ENCODE measurements around the gene MIEF2.
"Not testable (repeated sequence)": the region's sequence is repeated elsewhere in the genome, so short reads cannot be mapped to it uniquely, and the experiment has no call there.

Gene MIEF2

GRCh38 chr17:18300725-18301480, 40.4 kb downstream of the MIEF2 start:
- no peak for FAIRE-seq

GRCh38 chr17:18303206-18303605, 42.7 kb downstream of the MIEF2 start:
- FAIRE-seq, result not testable (repeated sequence)

DNA sequence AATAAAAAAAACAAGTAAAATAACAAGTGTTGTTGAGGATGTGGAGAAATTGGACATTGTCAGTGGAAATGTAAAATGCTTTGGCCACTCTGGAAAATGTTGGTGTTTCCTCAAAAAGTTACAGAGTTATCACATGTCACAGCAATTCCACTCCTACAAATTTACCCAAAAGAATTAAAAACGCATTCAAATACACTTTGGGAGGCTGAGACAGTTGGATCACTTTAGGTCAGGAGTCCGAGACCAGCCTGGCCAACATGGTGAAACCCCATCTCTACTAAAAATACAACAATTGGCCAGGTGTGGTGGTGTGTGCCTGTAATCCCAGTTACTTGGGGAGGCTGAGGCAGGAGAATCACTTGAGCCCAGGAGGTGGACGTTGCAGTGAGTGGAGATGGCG, 48.7 kb downstream of the MIEF2 start:
- no peak for FAIRE-seq

DNA sequence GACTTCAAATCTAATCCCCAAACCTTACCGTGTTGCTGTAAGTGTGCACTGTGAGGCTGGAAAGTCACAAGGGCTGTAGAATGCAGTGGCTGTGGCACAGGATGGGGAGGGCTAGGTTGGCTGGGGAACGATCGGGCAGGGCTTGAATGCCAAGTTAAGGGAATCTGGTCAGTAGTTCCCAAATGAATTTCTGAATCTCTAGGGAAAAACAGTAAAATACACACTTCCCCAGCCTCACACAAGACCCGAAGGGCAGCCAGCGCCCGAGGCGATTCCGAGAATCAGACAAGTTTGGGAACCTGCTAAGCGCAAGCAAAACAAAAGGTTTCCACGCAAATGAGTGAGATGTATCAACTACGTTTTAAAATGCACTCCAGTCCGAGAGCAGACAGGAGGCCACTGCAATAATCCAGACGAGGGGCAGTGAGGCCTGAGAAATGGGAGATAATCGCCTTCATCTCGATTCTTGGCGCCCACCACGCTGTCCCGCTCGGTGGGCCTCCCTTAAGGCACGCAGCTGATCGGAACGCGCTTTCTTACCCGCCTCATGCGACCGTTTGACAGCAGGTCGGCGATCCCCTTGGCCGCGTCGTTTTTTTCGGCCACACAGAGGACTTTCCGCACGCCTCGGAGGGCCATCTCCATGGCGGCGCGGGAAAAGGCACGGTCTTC, 53.7 kb downstream of the MIEF2 start:
- no peak for FAIRE-seq

GRCh38 chr17:18314731-18315561, 54.5 kb downstream of the MIEF2 start, which contains the start of the genes SMCR8 and TOP3A:
Gene SMCR8, plus strand, starts transcription at chr17:18315293. Its CDS starts 497 bp downstream, at chr17:18315790.
Gene TOP3A, minus strand, starts transcription at chr17:18314994. Its CDS starts 216 bp downstream, at chr17:18314778.
- FAIRE-seq, result peak; percentile 81

- no peak for FAIRE-seq
These were observed 55.1 kb downstream of the MIEF2 start for GRCh38 chr17:18315562-18315922.

DNA sequence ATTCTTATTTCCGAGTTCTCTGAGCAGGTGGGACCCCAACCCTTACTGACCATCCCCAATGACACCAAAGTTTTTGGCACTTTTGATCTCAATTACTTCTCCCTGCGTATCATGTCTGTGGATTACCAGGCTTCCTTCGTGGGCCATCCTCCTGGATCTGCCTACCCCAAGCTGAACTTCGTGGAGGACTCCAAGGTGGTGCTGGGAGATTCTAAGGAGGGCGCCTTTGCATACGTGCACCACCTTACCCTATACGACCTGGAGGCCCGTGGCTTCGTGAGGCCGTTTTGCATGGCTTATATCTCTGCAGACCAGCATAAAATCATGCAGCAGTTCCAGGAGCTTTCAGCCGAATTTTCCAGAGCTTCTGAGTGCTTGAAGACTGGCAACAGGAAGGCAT, 55.5 kb downstream of the MIEF2 start:
- FAIRE-seq, result no peak

Data from endometrium (tissue), 2 donors.